CD1c-positive myeloid dendritic cell (primary cell): ENCODE measurements around the gene OPN1MW2.
"Not testable (repeated sequence)": the region's sequence is repeated elsewhere in the genome, so short reads cannot be mapped to it uniquely, and the experiment has no call there.

Experiments
- DNase-seq: peaks from one replicate; pipeline ENCODE4 v3.0.0-alpha.2; 2016; ENCODE audit errors: extremely low spot score

Gene OPN1MW2

GRCh38 chrX:154219456-154219855 lies at the start of gene OPN1MW2:
OPN1MW2 (plus strand) TSS chrX:154219756; CDS start chrX:154219816, 60 bp downstream.
- DNase-seq = not testable (repeated sequence)

DNA sequence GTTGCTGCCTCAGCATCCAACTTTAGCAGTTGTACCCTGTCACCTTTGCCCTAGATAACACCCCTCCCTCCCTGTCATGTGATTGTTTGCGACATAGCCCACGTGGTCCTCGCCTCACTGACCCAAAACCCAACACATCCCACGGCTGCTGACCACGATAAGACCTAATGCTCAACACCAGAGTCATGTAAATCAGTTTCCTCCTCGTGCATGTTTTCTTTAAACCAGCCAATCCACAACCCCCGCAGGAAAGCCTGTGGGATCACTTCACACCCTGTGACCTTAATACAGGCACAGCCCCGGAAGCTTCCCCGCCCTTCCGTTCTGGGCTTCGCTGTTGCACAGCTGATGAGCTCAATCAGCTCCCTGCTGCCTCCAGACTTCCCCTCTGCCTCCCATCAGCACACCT lies 47.0 kb upstream of the OPN1MW2 start:
- not testable (repeated sequence) for DNase-seq

DNA sequence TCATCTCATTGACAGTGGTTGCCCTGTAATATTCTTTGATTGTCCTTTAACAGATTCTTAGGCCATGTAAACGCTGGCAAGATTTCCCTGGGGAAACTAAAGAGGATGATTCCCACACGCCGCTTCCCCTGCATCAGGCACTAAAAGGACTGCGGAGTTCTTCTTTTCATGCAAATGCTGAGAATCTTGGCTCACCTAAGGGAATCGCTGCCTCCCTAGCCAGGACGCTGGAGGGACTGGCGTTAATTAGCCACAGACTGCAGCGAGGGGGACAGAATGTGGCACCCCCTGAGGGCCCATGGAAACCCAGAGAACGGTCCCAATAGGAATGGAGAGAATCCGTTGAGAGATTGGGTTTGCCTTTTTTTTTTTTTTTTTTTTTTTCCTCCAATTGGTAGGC lies 45.2 kb upstream of the OPN1MW2 start:
- not testable (repeated sequence) for DNase-seq

- not testable (repeated sequence) for DNase-seq
Observed at GRCh38 chrX:154182296-154182695, 37.3 kb upstream of the OPN1MW2 start, which contains the start of gene OPN1MW. OPN1MW (plus strand) TSS chrX:154182596; CDS start chrX:154182678, 82 bp downstream.

GRCh38 chrX:154183794-154184193 lies 35.8 kb upstream of the OPN1MW2 start:
- DNase-seq = not testable (repeated sequence)

- DNase-seq = not testable (repeated sequence)
Observed at GRCh38 chrX:154192846-154193245, 26.7 kb upstream of the OPN1MW2 start.

- not testable (repeated sequence) for DNase-seq
Observed at GRCh38 chrX:154194316-154194715, 25.2 kb upstream of the OPN1MW2 start.

DNA sequence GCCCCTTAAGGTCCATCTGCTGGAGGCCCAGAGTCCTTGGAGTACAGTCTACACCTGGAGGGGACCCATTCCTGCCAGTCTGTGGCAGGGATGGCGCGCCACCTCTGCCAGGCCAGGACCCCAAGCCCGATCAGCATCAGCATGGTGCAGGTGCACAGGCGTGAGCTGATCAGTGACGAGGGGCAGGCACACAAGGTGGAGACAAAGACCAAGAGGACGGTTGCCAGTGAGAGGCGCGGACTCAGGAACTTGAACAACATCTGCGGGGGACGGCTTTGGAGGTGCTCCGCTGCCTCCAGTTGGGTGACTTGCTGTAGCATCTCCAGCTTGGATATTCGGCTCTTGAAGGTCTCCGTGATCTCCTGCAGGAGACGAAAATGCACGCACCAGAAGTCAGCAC lies 23.1 kb upstream of the OPN1MW2 start:
- DNase-seq = not testable (repeated sequence)

DNA sequence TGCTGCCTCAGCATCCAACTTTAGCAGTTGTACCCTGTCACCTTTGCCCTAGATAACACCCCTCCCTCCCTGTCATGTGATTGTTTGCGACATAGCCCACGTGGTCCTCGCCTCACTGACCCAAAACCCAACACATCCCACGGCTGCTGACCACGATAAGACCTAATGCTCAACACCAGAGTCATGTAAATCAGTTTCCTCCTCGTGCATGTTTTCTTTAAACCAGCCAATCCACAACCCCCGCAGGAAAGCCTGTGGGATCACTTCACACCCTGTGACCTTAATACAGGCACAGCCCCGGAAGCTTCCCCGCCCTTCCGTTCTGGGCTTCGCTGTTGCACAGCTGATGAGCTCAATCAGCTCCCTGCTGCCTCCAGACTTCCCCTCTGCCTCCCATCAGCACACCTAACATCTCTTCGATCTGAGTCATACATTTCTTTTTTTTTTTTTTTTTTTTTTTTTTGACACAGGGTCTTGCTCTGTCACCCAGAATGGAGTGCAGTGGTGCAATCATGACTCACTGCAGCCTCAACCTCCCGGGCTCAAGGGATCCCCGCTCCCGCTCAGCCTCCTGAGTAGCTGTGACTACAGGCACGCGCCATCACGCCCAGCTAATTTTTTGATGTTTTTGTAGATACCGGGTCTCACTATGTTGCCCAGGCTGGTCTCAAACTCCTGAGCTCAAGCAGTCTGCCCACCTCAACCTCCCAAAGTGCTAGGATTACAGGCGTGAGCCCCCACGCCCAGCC lies 9.7 kb upstream of the OPN1MW2 start:
- DNase-seq = not testable (repeated sequence)

DNA sequence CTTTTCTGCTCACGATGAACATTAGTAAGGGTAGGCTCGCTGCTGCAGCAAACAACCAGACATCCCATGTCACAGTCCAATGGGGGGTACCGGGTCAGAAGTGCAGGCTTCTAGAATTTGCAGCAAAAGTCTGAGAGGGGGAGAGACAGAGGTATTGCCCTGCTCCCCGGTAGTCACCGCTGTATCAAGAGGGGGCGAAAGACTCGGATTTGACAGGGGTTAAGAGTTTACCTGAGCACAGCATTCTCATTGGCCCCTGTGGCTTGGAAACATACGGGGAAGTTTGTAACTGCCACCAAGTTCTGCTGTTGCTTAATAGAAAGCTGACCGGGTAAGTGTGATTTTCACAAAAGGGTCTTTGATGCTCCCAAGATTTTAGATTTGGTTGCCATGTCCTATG lies 8.5 kb upstream of the OPN1MW2 start:
- DNase-seq = not testable (repeated sequence)

DNA sequence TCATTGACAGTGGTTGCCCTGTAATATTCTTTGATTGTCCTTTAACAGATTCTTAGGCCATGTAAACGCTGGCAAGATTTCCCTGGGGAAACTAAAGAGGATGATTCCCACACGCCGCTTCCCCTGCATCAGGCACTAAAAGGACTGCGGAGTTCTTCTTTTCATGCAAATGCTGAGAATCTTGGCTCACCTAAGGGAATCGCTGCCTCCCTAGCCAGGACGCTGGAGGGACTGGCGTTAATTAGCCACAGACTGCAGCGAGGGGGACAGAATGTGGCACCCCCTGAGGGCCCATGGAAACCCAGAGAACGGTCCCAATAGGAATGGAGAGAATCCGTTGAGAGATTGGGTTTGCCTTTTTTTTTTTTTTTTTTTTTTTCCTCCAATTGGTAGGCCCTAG lies 8.1 kb upstream of the OPN1MW2 start:
- not testable (repeated sequence) for DNase-seq

GRCh38 chrX:154225292-154225691 lies 5.7 kb downstream of the OPN1MW2 start:
- DNase-seq = not testable (repeated sequence)

- DNase-seq = not testable (repeated sequence)
Observed at GRCh38 chrX:154226706-154227105, 7.2 kb downstream of the OPN1MW2 start.

DNA sequence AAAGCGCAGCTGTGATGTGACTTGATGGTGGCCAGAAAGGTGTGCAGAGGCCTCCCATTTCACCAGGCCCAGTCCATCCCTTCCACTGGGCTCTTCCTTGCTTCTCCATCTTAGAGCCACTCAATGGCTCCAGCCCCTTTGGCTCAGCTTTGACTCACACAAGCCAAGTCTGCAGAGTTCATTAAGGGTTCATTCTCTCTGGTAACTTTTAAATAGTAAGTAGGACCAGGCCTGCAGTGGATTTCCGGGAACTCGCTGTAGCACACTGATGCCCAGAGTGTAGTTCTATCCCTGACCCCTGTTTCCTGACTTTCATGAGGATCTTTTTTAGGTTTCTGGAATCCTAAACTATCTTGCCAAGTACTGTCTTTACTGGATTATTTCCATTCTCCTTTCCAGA lies 11.9 kb downstream of the OPN1MW2 start:
- DNase-seq = not testable (repeated sequence)

- DNase-seq = not testable (repeated sequence)
Observed at GRCh38 chrX:154233620-154234019, 14.1 kb downstream of the OPN1MW2 start.

GRCh38 chrX:154238939-154239559 lies 19.5 kb downstream of the OPN1MW2 start:
- DNase-seq = not testable (repeated sequence)

DNA sequence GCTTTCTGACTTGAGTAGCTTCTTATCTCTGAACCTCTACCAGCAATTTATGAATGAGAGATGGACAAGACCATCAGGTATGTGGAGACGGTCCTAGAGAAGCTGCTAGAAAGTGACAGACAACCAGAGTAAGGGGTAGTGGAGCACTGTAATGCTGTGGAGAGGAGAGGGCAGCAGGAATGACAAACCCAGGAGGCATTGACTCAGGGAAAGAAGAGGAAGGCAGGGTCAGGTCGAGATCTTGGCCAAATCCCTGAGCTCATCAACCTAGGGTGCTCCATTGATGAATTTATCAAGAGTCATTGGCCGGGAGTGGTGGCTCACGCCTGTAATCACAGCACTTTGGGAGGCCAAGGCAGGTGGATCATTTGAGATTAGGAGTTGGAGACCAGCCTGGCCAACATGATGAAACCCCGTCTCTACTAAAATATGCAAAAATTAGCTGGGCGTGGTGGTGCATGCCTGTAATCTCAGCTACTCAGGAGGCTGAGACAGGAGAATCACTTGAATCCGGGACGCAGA lies 20.5 kb downstream of the OPN1MW2 start:
- DNase-seq = not testable (repeated sequence)

DNA sequence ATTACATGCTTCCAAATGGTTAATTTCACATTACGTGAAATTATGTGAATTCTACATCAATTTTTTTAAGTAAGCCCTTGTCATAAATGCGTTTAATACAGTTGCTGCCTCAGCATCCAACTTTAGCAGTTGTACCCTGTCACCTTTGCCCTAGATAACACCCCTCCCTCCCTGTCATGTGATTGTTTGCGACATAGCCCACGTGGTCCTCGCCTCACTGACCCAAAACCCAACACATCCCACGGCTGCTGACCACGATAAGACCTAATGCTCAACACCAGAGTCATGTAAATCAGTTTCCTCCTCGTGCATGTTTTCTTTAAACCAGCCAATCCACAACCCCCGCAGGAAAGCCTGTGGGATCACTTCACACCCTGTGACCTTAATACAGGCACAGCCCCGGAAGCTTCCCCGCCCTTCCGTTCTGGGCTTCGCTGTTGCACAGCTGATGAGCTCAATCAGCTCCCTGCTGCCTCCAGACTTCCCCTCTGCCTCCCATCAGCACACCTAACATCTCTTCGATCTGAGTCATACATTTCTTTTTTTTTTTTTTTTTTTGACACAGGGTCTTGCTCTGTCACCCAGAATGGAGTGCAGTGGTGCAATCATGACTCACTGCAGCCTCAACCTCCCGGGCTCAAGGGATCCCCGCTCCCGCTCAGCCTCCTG lies 28.0 kb downstream of the OPN1MW2 start:
- DNase-seq = not testable (repeated sequence)

GRCh38 chrX:154248076-154248475 lies 28.5 kb downstream of the OPN1MW2 start:
- not testable (repeated sequence) for DNase-seq

DNA sequence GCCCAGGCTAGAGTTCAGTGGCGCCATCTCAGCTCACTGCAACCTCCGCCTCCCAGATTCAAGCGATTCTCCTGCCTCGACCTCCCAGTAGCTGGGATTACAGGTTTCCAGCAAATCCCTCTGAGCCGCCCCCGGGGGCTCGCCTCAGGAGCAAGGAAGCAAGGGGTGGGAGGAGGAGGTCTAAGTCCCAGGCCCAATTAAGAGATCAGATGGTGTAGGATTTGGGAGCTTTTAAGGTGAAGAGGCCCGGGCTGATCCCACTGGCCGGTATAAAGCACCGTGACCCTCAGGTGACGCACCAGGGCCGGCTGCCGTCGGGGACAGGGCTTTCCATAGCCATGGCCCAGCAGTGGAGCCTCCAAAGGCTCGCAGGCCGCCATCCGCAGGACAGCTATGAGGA lies 37.7 kb downstream of the OPN1MW2 start, which contains the start of gene OPN1MW3:
OPN1MW3 (plus strand) TSS at position 301 of the 400 bp plus-strand sequence; CDS start at position 339, 38 bp downstream.
- DNase-seq = not testable (repeated sequence)

- not testable (repeated sequence) for DNase-seq
Observed at GRCh38 chrX:154258711-154259110, 39.2 kb downstream of the OPN1MW2 start.

DNA sequence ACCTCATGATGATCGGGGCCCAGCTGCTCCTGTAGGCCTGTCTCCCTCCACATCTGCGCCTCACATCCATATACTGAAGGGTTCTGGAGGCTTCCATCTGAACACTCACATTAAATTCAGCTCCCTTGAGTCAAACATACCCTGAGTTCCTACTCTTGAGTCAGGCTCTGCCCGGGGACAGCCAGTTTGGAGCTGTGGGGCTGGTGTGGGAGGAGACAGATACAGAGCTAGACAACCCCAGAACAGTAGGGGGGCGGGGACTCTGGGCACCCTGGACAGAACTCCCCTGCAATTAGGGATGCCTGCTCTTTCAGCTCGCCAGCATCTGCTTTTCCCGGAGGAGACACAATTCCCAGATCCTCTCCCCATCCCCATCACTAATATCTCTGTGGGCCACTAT lies 43.5 kb downstream of the OPN1MW2 start:
- DNase-seq = not testable (repeated sequence)
